GM10847 (cell line): Measurements from ENCODE around the gene SLC23A2.

Experiments used
- POLR2A ChIP-seq: IDR thresholded peaks from 2 replicates; pipeline ENCODE4 v1.6.1; 2011; ENCODE audit not compliant: insufficient read length; ENCODE audit errors: extremely low read depth

The SLC23A2 gene

GRCh38 chr20:5001174-5002076 is at the start of gene SLC23A2:
Gene SLC23A2 (minus strand): TSS chr20:5001510. CDS start chr20:4932562, 68,948 bp downstream.
- TF ChIP-seq POLR2A = no peak

- TF ChIP-seq POLR2A = no peak
Observed at GRCh38 chr20:5046656-5047339, 45.5 kb upstream of the SLC23A2 start.

GRCh38 chr20:5045906-5046305 is 44.6 kb upstream of the SLC23A2 start:
- TF ChIP-seq POLR2A = no peak

- TF ChIP-seq POLR2A = no peak
Observed at GRCh38 chr20:5044075-5044620, 42.8 kb upstream of the SLC23A2 start.

GRCh38 chr20:5041433-5041832 is 40.1 kb upstream of the SLC23A2 start:
- TF ChIP-seq POLR2A = no peak

GRCh38 chr20:5040345-5040744 is 39.0 kb upstream of the SLC23A2 start:
- no peak for TF ChIP-seq POLR2A

GRCh38 chr20:5039889-5040288 is 38.6 kb upstream of the SLC23A2 start:
- no peak for TF ChIP-seq POLR2A

GRCh38 chr20:5039255-5039657 is 37.9 kb upstream of the SLC23A2 start:
- no peak for TF ChIP-seq POLR2A

GRCh38 chr20:5036828-5037227 is 35.5 kb upstream of the SLC23A2 start:
- no peak for TF ChIP-seq POLR2A

GRCh38 chr20:5033566-5033965 is 32.3 kb upstream of the SLC23A2 start:
- TF ChIP-seq POLR2A = no peak

GRCh38 chr20:5031206-5031557 is 29.9 kb upstream of the SLC23A2 start:
- TF ChIP-seq POLR2A = no peak

- TF ChIP-seq POLR2A = no peak
Observed at GRCh38 chr20:5030348-5031205, 29.3 kb upstream of the SLC23A2 start.

GRCh38 chr20:5024982-5025381 is 23.7 kb upstream of the SLC23A2 start:
- TF ChIP-seq POLR2A = no peak

GRCh38 chr20:5024103-5024502 is 22.8 kb upstream of the SLC23A2 start:
- no peak for TF ChIP-seq POLR2A

GRCh38 chr20:5020760-5021159 is 19.4 kb upstream of the SLC23A2 start:
- no peak for TF ChIP-seq POLR2A
